ENCODE results near the gene ME3. TPM values are rescaled to one million over a fixed set of nuclear protein-coding genes. Genes with fewer than 3 reads are reported as not detected.

The ME3 gene
- total RNA-seq, 1 experiment from 2014 or later = 0.30 TPM

- no peak for TF ChIP-seq POLR2A (IDR thresholded peaks at IDR 0.05; ENCODE audit: borderline replicate concordance, extremely low read depth, insufficient read depth, insufficient read length)
- no peak for TF ChIP-seq SP1 (IDR thresholded peaks at IDR 0.05; ENCODE audit: low read depth)
- no peak for TF ChIP-seq EZH2phosphoT487 (IDR thresholded peaks at IDR 0.05; ENCODE audit: borderline replicate concordance)
- TF ChIP-seq EGR1 (IDR thresholded peaks at IDR 0.05; ENCODE audit: low read depth) = no peak
- TF ChIP-seq CTCF (IDR thresholded peaks at IDR 0.05 in 2 of 3, conservative IDR thresholded peaks at IDR 0.05 in 1 of 3; ENCODE audit: borderline replicate concordance in 1 of 3, insufficient read depth in 1 of 3, low read depth in 2 of 3, low read length in 2 of 3) = no peak
Measured at GRCh38 chr11:86519064-86519911, 153.1 kb downstream of the ME3 start (continued).

GRCh38 chr11:86518211-86518610 is 154.2 kb downstream of the ME3 start:
- H3K4me3 ChIP-seq (replicated peaks in 1 of 2; ENCODE audit: low read depth in 1 of 2, low read length in 2 of 2) = no peak overlapping the region
- ChIA-PET CTCF (no interaction called here), POLR2A (no interaction called here), RAD21 (ENCODE audit: low non-redundant PET in 1 of 2, low total read pairs in 2 of 2, uncharacterized antibody in 2 of 2, unreplicated experiment in 2 of 2) (no interaction called here)
- H3K27me3 ChIP-seq (ENCODE audit: insufficient read depth, low read length) = no peaks in the 10 kb centered on the region
- DNase-seq (ENCODE audit: low read depth, low spot score) (no peak), ATAC-seq (no peak)
- H3K27ac ChIP-seq (ENCODE audit: low read depth, low read length) = no peak overlapping the region
- no peaks in the 10 kb centered on the region for H4K20me1 ChIP-seq (ENCODE audit: insufficient read depth)
- peaks cover 16 to 27% of the 10 kb centered on the region in 2 experiments for H3K4me1 ChIP-seq (ENCODE audit: control insufficient read depth in 1 of 2, insufficient read depth in 2 of 2, low read length in 2 of 2)
- no peak overlapping the region for H2AFZ ChIP-seq (ENCODE audit: low read depth, low read length, poor library complexity, severe bottlenecking)
- H3K79me2 ChIP-seq (ENCODE audit: insufficient read depth, low read length) = no peaks in the 10 kb centered on the region
- no peaks in the 10 kb centered on the region for H3K9me3 ChIP-seq (ENCODE audit: control insufficient read depth in 1 of 2, insufficient read depth in 1 of 2, low read depth in 1 of 2, low read length in 2 of 2)
- no peak overlapping the region for H3K9ac ChIP-seq (ENCODE audit: low read length)
- H3K9me2 ChIP-seq (ENCODE audit: insufficient read depth) = no peaks in the 10 kb centered on the region
- no peaks in the 10 kb centered on the region for H3K36me3 ChIP-seq (ENCODE audit: control insufficient read depth in 1 of 2, insufficient read depth in 2 of 2, low read length in 2 of 2)
- BruUV-seq (replicated peaks) = no TSS peak
- H3K4me2 ChIP-seq (ENCODE audit: low read length) = no peak overlapping the region
- intact Hi-C loops (cut with micrococcal nuclease) = no loop called here
- TF ChIP-seq ATF3 (IDR thresholded peaks at IDR 0.05) (no peak), MAX (IDR thresholded peaks at IDR 0.05) (no peak), JUND (IDR thresholded peaks at IDR 0.05) (no peak), POLR2AphosphoS5 (IDR thresholded peaks at IDR 0.05; ENCODE audit: low read depth, low read length) (no peak), ZNF274 (IDR thresholded peaks at IDR 0.05; ENCODE audit: low read depth, low read length) (no peak), ZFX (IDR thresholded peaks at IDR 0.05) (no peak), REST (IDR thresholded peaks at IDR 0.05; ENCODE audit: low read depth) (no peak), FOSL1 (IDR thresholded peaks at IDR 0.05; ENCODE audit: low read depth) (no peak), CTCF (IDR thresholded peaks at IDR 0.05 in 2 of 3, conservative IDR thresholded peaks at IDR 0.05 in 1 of 3; ENCODE audit: borderline replicate concordance in 1 of 3, insufficient read depth in 1 of 3, low read depth in 2 of 3, low read length in 2 of 3) (no peak), SIN3A (IDR thresholded peaks at IDR 0.05; ENCODE audit: low read depth) (no peak)

Data from HCT116 (cell line).